HG03060 (cell line): Measurements from ENCODE around the gene SPINT2.

Experiments
- ATAC-seq: cut with Tn5 transposase; IDR thresholded peaks from one replicate; pipeline ENCODE4 v1.9.1; 2021; ENCODE audit warnings: low read depth, moderate number of reproducible peaks; ENCODE audit not compliant: unreplicated experiment

SPINT2 gene

GRCh38 chr19:38266981-38267597 is 2.7 kb downstream of the SPINT2 start:
- ATAC-seq, result no peak

- ATAC-seq, result no peak
Measured at GRCh38 chr19:38267761-38268483, 3.5 kb downstream of the SPINT2 start.

- no peak for ATAC-seq
Measured at GRCh38 chr19:38268539-38268938, 4.2 kb downstream of the SPINT2 start.

GRCh38 chr19:38270587-38271167 is 6.3 kb downstream of the SPINT2 start:
- ATAC-seq, result no peak

GRCh38 chr19:38273499-38273898 is 9.1 kb downstream of the SPINT2 start:
- ATAC-seq, result no peak

GRCh38 chr19:38274739-38275138 is 10.4 kb downstream of the SPINT2 start:
- ATAC-seq, result no peak

- no peak for ATAC-seq
Measured at GRCh38 chr19:38276942-38277517, 12.7 kb downstream of the SPINT2 start.

GRCh38 chr19:38277549-38277948 is 13.2 kb downstream of the SPINT2 start:
- ATAC-seq, result no peak

- ATAC-seq, result no peak
Measured at GRCh38 chr19:38277969-38278680, 13.8 kb downstream of the SPINT2 start.

GRCh38 chr19:38278751-38279150 is 14.4 kb downstream of the SPINT2 start:
- no peak for ATAC-seq

GRCh38 chr19:38280030-38280921 is 15.9 kb downstream of the SPINT2 start:
- ATAC-seq, result no peak

GRCh38 chr19:38281811-38282566 is 17.6 kb downstream of the SPINT2 start:
- ATAC-seq, result no peak

- no peak for ATAC-seq
Measured at GRCh38 chr19:38283271-38283670, 18.9 kb downstream of the SPINT2 start.

GRCh38 chr19:38284422-38284821 is 20.0 kb downstream of the SPINT2 start:
- ATAC-seq, result no peak

- ATAC-seq, result no peak
Measured at GRCh38 chr19:38285567-38285966, 21.2 kb downstream of the SPINT2 start.

- ATAC-seq, result no peak
Measured at GRCh38 chr19:38287604-38288003, 23.2 kb downstream of the SPINT2 start.

GRCh38 chr19:38288123-38288855 is 23.9 kb downstream of the SPINT2 start:
- ATAC-seq, result no peak

- ATAC-seq, result no peak
Measured at GRCh38 chr19:38289955-38290354, 25.6 kb downstream of the SPINT2 start.
